HG02798 (cell line): ENCODE measurements around the gene KREMEN1.
A peak's percentile ranks its signal among the peaks of the same experiment; 100 is the strongest.

ENCODE experiments used
- ATAC-seq: cut with Tn5 transposase; IDR thresholded peaks from one replicate; pipeline ENCODE4 v1.9.1; 2021; ENCODE audit warnings: mild to moderate bottlenecking; ENCODE audit not compliant: unreplicated experiment, poor library complexity

Gene KREMEN1

GRCh38 chr22:29048822-29049654, 23.8 kb upstream of the KREMEN1 start:
- no peak for ATAC-seq

- ATAC-seq = no peak
These were observed 23.1 kb upstream of the KREMEN1 start for GRCh38 chr22:29049655-29050263.

- ATAC-seq = no peak
These were observed 22.4 kb upstream of the KREMEN1 start for GRCh38 chr22:29050457-29050856.

- ATAC-seq = no peak
These were observed 19.7 kb upstream of the KREMEN1 start for GRCh38 chr22:29053048-29053702.

- no peak for ATAC-seq
These were observed 18.5 kb upstream of the KREMEN1 start for GRCh38 chr22:29054251-29054767.

GRCh38 chr22:29055192-29055830, 17.5 kb upstream of the KREMEN1 start:
- no peak for ATAC-seq

- ATAC-seq = no peak
These were observed 16.4 kb upstream of the KREMEN1 start for GRCh38 chr22:29056472-29056871.

- no peak for ATAC-seq
These were observed 12.5 kb upstream of the KREMEN1 start for GRCh38 chr22:29060251-29060869.

GRCh38 chr22:29060931-29061330, 11.9 kb upstream of the KREMEN1 start:
- ATAC-seq = no peak

GRCh38 chr22:29061773-29062172, 11.1 kb upstream of the KREMEN1 start, which contains the start of gene C22orf31:
TSS of gene C22orf31 (minus strand) at chr22:29061831. CDS start at chr22:29061792, 39 bp downstream.
- ATAC-seq = no peak

- ATAC-seq = no peak
These were observed 10.5 kb upstream of the KREMEN1 start for GRCh38 chr22:29062286-29062821.

GRCh38 chr22:29065468-29066190, 7.2 kb upstream of the KREMEN1 start:
- no peak for ATAC-seq

GRCh38 chr22:29069463-29069862, 3.4 kb upstream of the KREMEN1 start:
- ATAC-seq = no peak

GRCh38 chr22:29070490-29070889, 2.3 kb upstream of the KREMEN1 start:
- ATAC-seq = no peak

- ATAC-seq = peak; percentile 28
These were observed 1.4 kb upstream of the KREMEN1 start for GRCh38 chr22:29071261-29072045.

- peak; percentile 87 for ATAC-seq
These were observed 449 bp upstream of the KREMEN1 start for GRCh38 chr22:29072193-29072978.

GRCh38 chr22:29073618-29074275, 912 bp downstream of the KREMEN1 start:
- ATAC-seq = no peak
